Measurements from ENCODE around the gene AMN. TPM values are rescaled to one million over a fixed set of nuclear protein-coding genes. Genes with fewer than 3 reads are reported as not detected.

Gene AMN
- total RNA-seq, 2 donors from 2014 or later: 1.9 to 3.2 TPM

DNA sequence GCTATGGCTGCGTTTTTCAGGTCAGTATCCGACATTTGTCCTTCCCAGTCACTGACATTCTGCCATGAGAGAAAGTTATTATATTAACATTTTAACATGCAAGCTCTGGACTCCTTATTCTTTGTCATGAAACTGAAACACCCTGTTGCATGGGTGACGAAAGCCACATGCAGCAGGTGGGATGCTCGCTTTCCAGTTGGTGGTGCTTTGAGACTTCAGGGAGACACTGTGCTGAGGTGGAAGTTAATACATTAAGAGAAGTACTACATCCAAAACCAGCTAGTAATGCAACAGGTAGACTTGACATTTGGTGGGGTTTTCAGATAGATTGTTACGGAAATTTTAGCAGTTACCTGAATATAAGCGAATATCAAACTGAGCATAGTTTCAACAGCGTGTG is 32.8 kb upstream of the AMN start:
- H3K9ac ChIP-seq (ENCODE audit: extremely low read depth, low read length, poor library complexity, severe bottlenecking): no peak overlapping the region
- H3K36me3 Mint-ChIP-seq (ENCODE audit: low read depth): peaks cover 25% of the 10 kb centered on the region
- H3K4me1 ChIP-seq (ENCODE audit: control insufficient read depth, insufficient read depth, low read length): no peaks in the 10 kb centered on the region
- TF ChIP-seq, protein P1, sequence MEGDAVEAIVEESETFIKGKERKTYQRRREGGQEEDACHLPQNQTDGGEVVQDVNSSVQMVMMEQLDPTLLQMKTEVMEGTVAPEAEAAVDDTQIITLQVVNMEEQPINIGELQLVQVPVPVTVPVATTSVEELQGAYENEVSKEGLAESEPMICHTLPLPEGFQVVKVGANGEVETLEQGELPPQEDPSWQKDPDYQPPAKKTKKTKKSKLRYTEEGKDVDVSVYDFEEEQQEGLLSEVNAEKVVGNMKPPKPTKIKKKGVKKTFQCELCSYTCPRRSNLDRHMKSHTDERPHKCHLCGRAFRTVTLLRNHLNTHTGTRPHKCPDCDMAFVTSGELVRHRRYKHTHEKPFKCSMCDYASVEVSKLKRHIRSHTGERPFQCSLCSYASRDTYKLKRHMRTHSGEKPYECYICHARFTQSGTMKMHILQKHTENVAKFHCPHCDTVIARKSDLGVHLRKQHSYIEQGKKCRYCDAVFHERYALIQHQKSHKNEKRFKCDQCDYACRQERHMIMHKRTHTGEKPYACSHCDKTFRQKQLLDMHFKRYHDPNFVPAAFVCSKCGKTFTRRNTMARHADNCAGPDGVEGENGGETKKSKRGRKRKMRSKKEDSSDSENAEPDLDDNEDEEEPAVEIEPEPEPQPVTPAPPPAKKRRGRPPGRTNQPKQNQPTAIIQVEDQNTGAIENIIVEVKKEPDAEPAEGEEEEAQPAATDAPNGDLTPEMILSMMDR (conservative IDR thresholded peaks at IDR 0.05): no peak
- no peak overlapping the region for H3K4me3 Mint-ChIP-seq
- no peak overlapping the region for H3K27ac Mint-ChIP-seq
- no peaks in the 10 kb centered on the region for H3K9me3 ChIP-seq (ENCODE audit: control insufficient read depth, low read length)
- H3K27me3 ChIP-seq (ENCODE audit: control insufficient read depth, insufficient read depth, low read length, poor library complexity, severe bottlenecking): no peaks in the 10 kb centered on the region
- H3K27ac ChIP-seq (ENCODE audit: low read depth, low read length): no peak overlapping the region
- no peaks in the 10 kb centered on the region for H3K27me3 Mint-ChIP-seq (ENCODE audit: insufficient read depth)
- no peak for DNase-seq
- no peaks in the 10 kb centered on the region for H3K9me3 Mint-ChIP-seq
- no peak overlapping the region for H3K4me3 ChIP-seq (ENCODE audit: low read length)
- no peaks in the 10 kb centered on the region for H3K4me1 Mint-ChIP-seq
- no peaks in the 10 kb centered on the region for H3K36me3 ChIP-seq (ENCODE audit: control insufficient read depth, insufficient read depth, low read length)
- 90 to 97% methylated on average over 4 to 7 of the region's 7 CpGs for WGBS, 2 experiments (ENCODE audit: insufficient coverage in 1 of 2, insufficient read length in 1 of 2)

DNA sequence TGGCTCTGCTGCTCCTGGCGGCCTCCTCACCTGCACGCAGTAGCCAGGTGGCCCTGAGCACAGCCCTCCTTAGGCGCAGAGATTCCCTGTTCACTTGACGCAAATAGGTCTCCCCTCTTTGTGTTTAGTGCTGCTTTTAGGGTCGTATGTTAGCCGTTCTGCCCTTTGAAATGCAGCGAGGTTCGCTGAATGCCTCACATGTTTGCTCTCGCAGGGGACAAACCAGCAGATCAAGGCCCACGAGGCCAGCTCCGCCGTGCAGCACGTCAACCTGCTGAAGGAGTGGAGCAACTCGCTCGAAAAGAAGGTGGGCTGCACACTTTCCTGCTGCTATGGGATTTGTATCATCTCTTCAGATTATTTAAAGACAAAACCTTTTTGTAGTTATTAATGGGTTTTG is 31.4 kb upstream of the AMN start:
- TF ChIP-seq, protein P1 (conservative IDR thresholded peaks at IDR 0.05): no peak
- H3K4me3 ChIP-seq (ENCODE audit: low read length): no peak overlapping the region
- DNase-seq: no peak
- Mint-ChIP-seq H3K27me3 (ENCODE audit: insufficient read depth) (no peaks in the 10 kb centered on the region), H3K27ac (no peak overlapping the region), H3K4me1 (no peaks in the 10 kb centered on the region), H3K4me3 (no peak overlapping the region), H3K36me3 (ENCODE audit: low read depth) (peaks cover 21% of the 10 kb centered on the region), H3K9me3 (no peaks in the 10 kb centered on the region)
- no peak overlapping the region for H3K27ac ChIP-seq (ENCODE audit: low read depth, low read length)
- H3K9ac ChIP-seq (ENCODE audit: extremely low read depth, low read length, poor library complexity, severe bottlenecking): no peak overlapping the region
- no peaks in the 10 kb centered on the region for H3K4me1 ChIP-seq (ENCODE audit: control insufficient read depth, insufficient read depth, low read length)
- H3K27me3 ChIP-seq (ENCODE audit: control insufficient read depth, insufficient read depth, low read length, poor library complexity, severe bottlenecking): no peaks in the 10 kb centered on the region
- H3K9me3 ChIP-seq (ENCODE audit: control insufficient read depth, low read length): no peaks in the 10 kb centered on the region
- H3K36me3 ChIP-seq (ENCODE audit: control insufficient read depth, insufficient read depth, low read length): no peaks in the 10 kb centered on the region
- WGBS, 2 experiments (ENCODE audit: insufficient coverage in 1 of 2, insufficient read length in 1 of 2): 84 to 88% methylated on average over 11 to 15 of the region's 15 CpGs

DNA sequence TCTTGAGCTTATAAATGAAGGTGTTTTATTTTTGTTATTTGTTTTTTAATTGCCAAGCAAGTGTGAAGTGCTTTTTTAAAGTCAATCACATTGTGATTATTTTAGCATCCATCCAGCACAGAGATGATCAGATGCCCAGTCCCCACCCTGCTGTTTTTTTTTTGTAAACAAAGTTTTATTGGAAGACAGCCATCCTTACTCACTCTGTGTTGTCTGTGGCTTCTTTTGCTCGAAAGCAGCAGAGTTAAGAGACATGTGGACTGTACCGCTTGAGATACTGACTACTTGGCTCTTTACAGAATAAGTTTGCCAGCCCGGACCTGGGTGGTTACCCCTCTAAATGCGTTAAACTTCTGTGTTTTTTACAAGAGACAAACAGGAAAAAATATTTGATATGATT is 30.9 kb upstream of the AMN start:
- no peak overlapping the region for H3K4me3 Mint-ChIP-seq
- Histone ChIP-seq H3K27ac (ENCODE audit: low read depth, low read length) (no peak overlapping the region), H3K9me3 (ENCODE audit: control insufficient read depth, low read length) (no peaks in the 10 kb centered on the region), H3K9ac (ENCODE audit: extremely low read depth, low read length, poor library complexity, severe bottlenecking) (no peak overlapping the region), H3K27me3 (ENCODE audit: control insufficient read depth, insufficient read depth, low read length, poor library complexity, severe bottlenecking) (no peaks in the 10 kb centered on the region), H3K36me3 (ENCODE audit: control insufficient read depth, insufficient read depth, low read length) (no peaks in the 10 kb centered on the region), H3K4me1 (ENCODE audit: control insufficient read depth, insufficient read depth, low read length) (no peaks in the 10 kb centered on the region), H3K4me3 (ENCODE audit: low read length) (no peak overlapping the region)
- no peak for DNase-seq
- 92 to 98% methylated on average over 4 of the region's 4 CpGs for WGBS, 2 experiments (ENCODE audit: insufficient coverage in 1 of 2, insufficient read length in 1 of 2)
- no peaks in the 10 kb centered on the region for H3K4me1 Mint-ChIP-seq
- TF ChIP-seq, protein P1 (conservative IDR thresholded peaks at IDR 0.05): no peak
- H3K9me3 Mint-ChIP-seq: no peaks in the 10 kb centered on the region
- peaks cover 17% of the 10 kb centered on the region for H3K36me3 Mint-ChIP-seq (ENCODE audit: low read depth)
- no peaks in the 10 kb centered on the region for H3K27me3 Mint-ChIP-seq (ENCODE audit: insufficient read depth)
- no peak overlapping the region for H3K27ac Mint-ChIP-seq
